Testis (tissue), 2 donors: Measurements from ENCODE around the gene RAP1GDS1.

Experiments used
- CTCF ChIP-seq, 3 experiments: fragments of 450-650 bp in 2 of 3; fragments of 200-600 bp in 1 of 3; sonication (generic) in 1 of 3; IDR thresholded peaks; one replicate each; pipeline ENCODE4 v1.5.1; 2016 to 2019; ENCODE audit warnings: antibody characterized with exemption in 3 of 3, mild to moderate bottlenecking in 2 of 3, moderate library complexity in 1 of 3
- POLR2A ChIP-seq: fragments of 450-650 bp; IDR thresholded peaks from one replicate; pipeline ENCODE4 v1.6.1; 2017; ENCODE audit warnings: antibody characterized with exemption, mild to moderate bottlenecking, moderate library complexity

DNA sequence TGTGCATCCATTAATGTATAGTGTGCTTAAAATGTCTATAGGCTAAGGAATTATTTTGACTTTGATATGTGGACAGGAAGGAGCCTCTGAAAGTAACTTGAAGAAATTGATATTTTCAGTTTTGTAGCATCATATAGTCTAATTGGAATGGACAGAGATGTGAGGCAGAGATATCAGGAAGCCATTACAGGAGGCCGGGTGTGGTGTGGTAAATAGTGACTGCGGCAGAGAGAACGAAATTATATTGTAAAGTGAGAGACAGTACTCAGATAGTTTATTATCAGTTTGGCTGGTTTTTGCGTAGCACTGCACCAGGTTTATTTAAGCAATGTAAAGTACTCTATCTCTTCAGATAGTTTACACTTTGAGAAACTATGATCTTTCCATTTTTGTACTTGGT, 98.5 kb downstream of the RAP1GDS1 start:
- TF ChIP-seq POLR2A (no peak), CTCF (IDR thresholded peaks at IDR 0.05) (no peak)
